Activated T-helper 1 cell treated with anti-CD3 and anti-CD28 coated beads, Interleukin-12 subunit alpha, Interleukin-12 subunit beta, Interleukin-2, Interleukin-4 antibody, amounts not matched to agents 30 ng/mL and 10 ng/mL and 1 ng/mL, durations not matched to agents 14 hours and 24 hours and 36 hours (primary cell): ENCODE data around the gene MRAS. TPM values are rescaled to one million over a fixed set of nuclear protein-coding genes. Genes with fewer than 3 reads are reported as not detected.

ENCODE experiments used
- DNase-seq: peaks from one replicate; pipeline ENCODE4 v3.0.0; 2021; ENCODE audit warnings: low spot score
- H3K27ac Mint-ChIP-seq: one replicate; pipeline ENCODE4 v1.8.0; 2021; ENCODE audit warnings: mild to moderate bottlenecking, mixed read lengths
- H3K27me3 Mint-ChIP-seq: one replicate; pipeline ENCODE4 v1.8.0; 2022; ENCODE audit warnings: mild to moderate bottlenecking, moderate library complexity, mixed read lengths; ENCODE audit not compliant: insufficient read depth
- H3K36me3 Mint-ChIP-seq: one replicate; pipeline ENCODE4 v1.8.0; 2021; ENCODE audit warnings: low read depth, mixed read lengths
- H3K4me1 Mint-ChIP-seq: one replicate; pipeline ENCODE4 v1.8.0; 2021; ENCODE audit warnings: low read depth, mixed read lengths
- H3K4me3 Mint-ChIP-seq: one replicate; pipeline ENCODE4 v1.8.0; 2021; ENCODE audit warnings: mild to moderate bottlenecking, moderate library complexity, mixed read lengths
- H3K9me3 Mint-ChIP-seq: one replicate; pipeline ENCODE4 v1.8.0; 2021; ENCODE audit warnings: mixed read lengths
- intact Hi-C: fragments of 100-400 bp; cut with micrococcal nuclease; formaldehyde crosslinking; loops from one replicate; pipeline ENCODE4 v1.15.1; 2024
- total RNA-seq: library from RNA; stranded (reverse); gene quantifications from 2 replicates; pipeline ENCODE4 v1.2.3, GENCODE V29; 2022

Gene MRAS
- total RNA-seq, 1 donor from 2014 or later: 0.05 TPM

GRCh38 chr3:138362538-138362937, 14.2 kb downstream of the MRAS start:
- intact Hi-C loops: no loop called here
- Mint-ChIP-seq H3K4me1 (no peaks in the 10 kb centered on the region), H3K36me3 (no peaks in the 10 kb centered on the region), H3K9me3 (no peaks in the 10 kb centered on the region), H3K4me3 (no peak overlapping the region), H3K27me3 (peaks cover 11% of the 10 kb centered on the region), H3K27ac (no peak overlapping the region)
- no peak for DNase-seq

DNA sequence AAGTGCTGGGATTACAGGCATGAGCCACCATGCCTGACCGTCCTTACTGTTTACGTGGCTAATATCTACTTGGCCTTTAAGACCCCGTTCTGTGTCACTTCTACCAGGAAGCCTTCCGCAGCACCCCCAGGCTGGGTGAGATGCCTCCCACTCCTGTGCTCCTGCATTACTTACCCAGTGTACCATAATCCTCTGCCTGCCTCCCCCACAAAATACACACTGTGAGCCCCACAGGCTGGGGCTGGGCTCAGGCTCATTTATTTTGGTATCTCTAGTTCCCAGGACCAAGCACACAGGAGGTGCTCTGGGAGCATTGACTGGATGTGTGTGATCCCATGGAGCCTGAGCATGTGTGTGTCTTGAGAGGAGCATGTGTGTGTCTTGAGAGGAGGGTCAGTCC, 14.9 kb downstream of the MRAS start:
- no peaks in the 10 kb centered on the region for H3K9me3 Mint-ChIP-seq
- no peak overlapping the region for H3K4me3 Mint-ChIP-seq
- no peak for DNase-seq
- intact Hi-C loops: no loop called here
- no peaks in the 10 kb centered on the region for H3K4me1 Mint-ChIP-seq
- H3K36me3 Mint-ChIP-seq: no peaks in the 10 kb centered on the region
- no peak overlapping the region for H3K27ac Mint-ChIP-seq
- H3K27me3 Mint-ChIP-seq: peaks cover 6% of the 10 kb centered on the region

GRCh38 chr3:138364356-138365252, 16.2 kb downstream of the MRAS start:
- DNase-seq: no peak
- Mint-ChIP-seq H3K36me3 (no peaks in the 10 kb centered on the region), H3K4me3 (no peak overlapping the region), H3K9me3 (no peaks in the 10 kb centered on the region), H3K27me3 (peaks cover 10% of the 10 kb centered on the region), H3K4me1 (no peaks in the 10 kb centered on the region), H3K27ac (no peak overlapping the region)
- intact Hi-C loops: no loop called here

GRCh38 chr3:138365253-138365555, 16.8 kb downstream of the MRAS start:
- H3K4me1 Mint-ChIP-seq: no peaks in the 10 kb centered on the region
- no peaks in the 10 kb centered on the region for H3K9me3 Mint-ChIP-seq
- H3K4me3 Mint-ChIP-seq: no peak overlapping the region
- H3K27me3 Mint-ChIP-seq: peaks cover 10% of the 10 kb centered on the region
- no peaks in the 10 kb centered on the region for H3K36me3 Mint-ChIP-seq
- H3K27ac Mint-ChIP-seq: no peak overlapping the region
- DNase-seq: no peak
- intact Hi-C loops: no loop called here

- no peak for DNase-seq
- no peaks in the 10 kb centered on the region for H3K36me3 Mint-ChIP-seq
- H3K9me3 Mint-ChIP-seq: no peaks in the 10 kb centered on the region
- H3K4me3 Mint-ChIP-seq: no peak overlapping the region
- intact Hi-C loops: no loop called here
- H3K27me3 Mint-ChIP-seq: peaks cover 15% of the 10 kb centered on the region
- H3K27ac Mint-ChIP-seq: no peak overlapping the region
- H3K4me1 Mint-ChIP-seq: peaks cover 5% of the 10 kb centered on the region
These were observed 17.8 kb downstream of the MRAS start for GRCh38 chr3:138366006-138366759.

DNA sequence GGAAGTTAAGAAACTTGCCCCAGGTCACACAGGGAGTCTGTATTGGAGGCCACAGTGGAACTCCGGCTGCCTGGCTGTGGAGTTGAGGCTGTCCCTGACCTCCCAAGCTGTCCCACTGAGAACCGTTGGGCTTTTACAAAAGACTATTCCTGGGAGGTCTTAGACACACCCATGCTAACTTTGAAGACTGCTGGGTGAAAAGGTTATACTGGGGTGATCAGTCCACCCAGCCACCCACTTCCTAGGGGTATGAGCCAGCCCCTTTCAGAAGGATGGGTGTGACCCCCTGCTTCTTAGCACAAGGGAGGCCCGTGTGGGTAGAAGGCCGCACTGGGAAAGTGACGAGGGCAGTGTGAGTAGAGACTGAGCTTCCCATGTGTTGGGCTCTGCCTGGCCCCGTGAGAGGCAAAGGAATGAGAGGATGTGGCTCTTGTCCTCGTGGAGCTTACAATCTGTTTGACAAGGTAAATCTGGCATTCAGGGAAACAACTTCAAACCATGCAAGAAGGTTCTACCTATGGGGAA, 19.0 kb downstream of the MRAS start:
- H3K9me3 Mint-ChIP-seq: no peaks in the 10 kb centered on the region
- no peaks in the 10 kb centered on the region for H3K36me3 Mint-ChIP-seq
- DNase-seq: no peak
- no peak overlapping the region for H3K27ac Mint-ChIP-seq
- peaks cover 15% of the 10 kb centered on the region for H3K27me3 Mint-ChIP-seq
- H3K4me3 Mint-ChIP-seq: no peak overlapping the region
- intact Hi-C loops: no loop called here
- H3K4me1 Mint-ChIP-seq: peaks cover 10% of the 10 kb centered on the region

GRCh38 chr3:138367911-138368310, 19.5 kb downstream of the MRAS start:
- no peak overlapping the region for H3K4me3 Mint-ChIP-seq
- H3K9me3 Mint-ChIP-seq: no peaks in the 10 kb centered on the region
- no peak for DNase-seq
- peaks cover 18% of the 10 kb centered on the region for H3K27me3 Mint-ChIP-seq
- intact Hi-C loops: no loop called here
- H3K27ac Mint-ChIP-seq: no peak overlapping the region
- no peaks in the 10 kb centered on the region for H3K36me3 Mint-ChIP-seq
- peaks cover 10% of the 10 kb centered on the region for H3K4me1 Mint-ChIP-seq

GRCh38 chr3:138369151-138369900, 20.9 kb downstream of the MRAS start:
- intact Hi-C loops: no loop called here
- peaks cover 20% of the 10 kb centered on the region for H3K27me3 Mint-ChIP-seq
- no peak overlapping the region for H3K4me3 Mint-ChIP-seq
- H3K4me1 Mint-ChIP-seq: peaks cover 10% of the 10 kb centered on the region
- no peaks in the 10 kb centered on the region for H3K9me3 Mint-ChIP-seq
- DNase-seq: no peak
- no peak overlapping the region for H3K27ac Mint-ChIP-seq
- no peaks in the 10 kb centered on the region for H3K36me3 Mint-ChIP-seq

DNA sequence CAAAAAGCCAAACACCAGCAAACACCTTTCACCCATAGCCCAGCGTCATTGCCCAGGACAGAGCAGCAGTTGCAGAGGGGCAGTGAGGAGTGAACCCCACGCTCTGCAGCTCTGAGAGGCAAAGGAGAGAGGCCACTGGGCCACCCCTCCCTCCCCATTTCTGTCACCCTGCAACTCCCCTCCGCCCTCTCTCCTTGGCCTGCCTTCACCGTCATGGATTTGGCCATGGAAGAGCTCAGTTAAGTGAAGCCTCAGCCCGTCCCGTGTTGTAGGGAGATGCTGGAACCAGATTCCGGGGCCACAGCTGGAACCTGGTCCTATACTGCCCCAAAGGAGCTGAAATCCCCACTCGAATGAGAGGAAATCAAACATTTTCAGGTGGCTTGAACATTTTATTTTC, 21.9 kb downstream of the MRAS start:
- no peaks in the 10 kb centered on the region for H3K36me3 Mint-ChIP-seq
- no peak overlapping the region for H3K27ac Mint-ChIP-seq
- H3K4me3 Mint-ChIP-seq: no peak overlapping the region
- peaks cover 10% of the 10 kb centered on the region for H3K4me1 Mint-ChIP-seq
- no peak for DNase-seq
- intact Hi-C loops: no loop called here
- no peaks in the 10 kb centered on the region for H3K9me3 Mint-ChIP-seq
- H3K27me3 Mint-ChIP-seq: peaks cover 20% of the 10 kb centered on the region

GRCh38 chr3:138371070-138371965, 22.9 kb downstream of the MRAS start:
- Mint-ChIP-seq H3K9me3 (no peaks in the 10 kb centered on the region), H3K36me3 (peaks cover 2% of the 10 kb centered on the region), H3K4me1 (peaks cover 10% of the 10 kb centered on the region), H3K4me3 (no peak overlapping the region), H3K27me3 (peaks cover 23% of the 10 kb centered on the region), H3K27ac (no peak overlapping the region)
- no peak for DNase-seq
- intact Hi-C loops: no loop called here

- H3K4me1 Mint-ChIP-seq: peaks cover 10% of the 10 kb centered on the region
- no peak overlapping the region for H3K4me3 Mint-ChIP-seq
- peaks cover 22% of the 10 kb centered on the region for H3K27me3 Mint-ChIP-seq
- no peak overlapping the region for H3K27ac Mint-ChIP-seq
- H3K9me3 Mint-ChIP-seq: no peaks in the 10 kb centered on the region
- intact Hi-C loops: no loop called here
- no peak for DNase-seq
- peaks cover 2% of the 10 kb centered on the region for H3K36me3 Mint-ChIP-seq
These were observed 24.8 kb downstream of the MRAS start for GRCh38 chr3:138373087-138373735.

- Mint-ChIP-seq H3K9me3 (no peaks in the 10 kb centered on the region), H3K27ac (no peak overlapping the region), H3K36me3 (peaks cover 2% of the 10 kb centered on the region), H3K27me3 (peaks cover 26% of the 10 kb centered on the region), H3K4me3 (no peak overlapping the region), H3K4me1 (peaks cover 10% of the 10 kb centered on the region)
- DNase-seq: no peak
- intact Hi-C loops: no loop called here
These were observed 25.3 kb downstream of the MRAS start for GRCh38 chr3:138373736-138374094.
